ENCODE results near the gene KRTAP6-3. TPM values are rescaled to one million over a fixed set of nuclear protein-coding genes. Genes with fewer than 3 reads are reported as not detected.

KRTAP6-3 gene, protein sequence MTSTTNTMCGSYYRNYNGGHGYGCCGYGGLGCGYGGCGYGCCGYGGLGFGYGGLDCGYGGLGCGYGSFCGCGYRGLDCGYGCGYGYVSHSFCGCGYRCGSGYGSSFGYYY
- not detected for total RNA-seq

DNA sequence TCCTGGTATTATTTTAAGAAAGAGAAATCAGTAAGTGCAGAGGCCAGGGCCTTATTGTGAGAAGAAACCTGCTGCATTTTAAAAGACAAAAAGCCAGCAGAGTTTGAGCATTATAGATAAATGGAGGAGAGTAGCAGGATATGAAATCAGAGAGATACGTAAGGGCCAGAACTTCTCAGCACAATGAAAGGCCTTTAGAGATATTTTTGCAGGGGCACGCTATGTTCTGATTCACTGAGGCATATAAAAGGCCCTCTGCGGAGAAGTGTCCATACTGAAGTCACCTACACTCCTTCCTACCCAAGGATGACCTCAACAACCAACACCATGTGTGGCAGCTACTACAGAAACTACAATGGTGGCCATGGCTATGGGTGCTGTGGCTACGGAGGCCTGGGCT, at the start of gene KRTAP6-3:
Gene KRTAP6-3 (plus strand): TSS at position 301 of the 400 bp plus-strand sequence. CDS start 6 bp downstream, at position 307.
- Mint-ChIP-seq H3K4me1 (no peaks in the 10 kb centered on the region), H3K27me3 (no peaks in the 10 kb centered on the region), H3K27ac (no peak within 1 kb of the TSS), H3K9me3 (ENCODE audit: low read depth) (peaks cover 2% of the 10 kb centered on the region), H3K4me3 (no peak within 1 kb of the TSS), H3K36me3 (no peaks in the 10 kb centered on the region)
- ATAC-seq (no peak), DNase-seq (no peak)
- CTCF ChIA-PET: no interaction called here

DNA sequence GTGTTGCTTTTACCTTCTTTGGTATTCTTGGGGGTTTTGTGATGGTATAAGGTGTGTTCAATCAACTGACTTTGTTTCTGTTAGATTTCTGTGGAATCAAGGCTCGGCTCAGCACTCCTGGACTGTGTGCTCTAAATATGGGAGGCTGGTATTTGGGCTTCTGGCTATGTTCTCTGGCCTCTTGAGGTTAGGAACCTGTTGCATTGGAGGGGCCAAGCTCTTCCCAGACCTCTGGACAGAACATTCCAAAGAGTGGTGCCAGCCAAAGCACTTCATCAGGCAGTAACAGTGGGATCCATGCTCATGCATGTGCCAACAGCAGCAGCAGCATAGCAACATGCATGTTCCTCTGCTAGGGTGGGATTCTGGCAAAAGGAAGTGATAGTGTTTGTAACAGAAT, 39.5 kb upstream of the KRTAP6-3 start:
- ATAC-seq (no peak), DNase-seq (no peak)
- Mint-ChIP-seq H3K27ac (no peak overlapping the region), H3K36me3 (no peaks in the 10 kb centered on the region), H3K4me1 (no peaks in the 10 kb centered on the region), H3K4me3 (no peak overlapping the region), H3K27me3 (no peaks in the 10 kb centered on the region), H3K9me3 (ENCODE audit: low read depth) (peaks cover 9% of the 10 kb centered on the region)
- CTCF ChIA-PET: no interaction called here

DNA sequence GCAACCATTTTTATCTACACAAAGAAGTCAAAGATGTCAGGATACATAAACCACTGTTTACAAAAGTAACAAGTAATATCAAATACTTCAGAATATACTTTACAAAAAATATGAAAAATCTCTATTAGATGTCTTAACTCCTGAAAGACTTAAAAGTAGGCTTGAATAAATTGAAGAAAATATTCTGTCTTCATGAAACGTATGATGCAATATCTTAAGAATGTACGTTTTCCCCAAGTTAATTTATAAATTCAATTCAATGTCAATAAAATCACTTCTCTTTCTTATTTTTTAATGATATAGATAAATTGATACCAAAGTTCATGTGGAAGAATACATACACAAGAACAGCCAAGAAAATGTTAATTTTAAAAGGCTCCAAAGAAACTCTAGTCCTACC, 37.1 kb upstream of the KRTAP6-3 start:
- DNase-seq (no peak), ATAC-seq (no peak)
- H3K36me3 Mint-ChIP-seq: no peaks in the 10 kb centered on the region
- H3K27ac Mint-ChIP-seq: no peak overlapping the region
- peaks cover 11% of the 10 kb centered on the region for H3K9me3 Mint-ChIP-seq (ENCODE audit: low read depth)
- H3K27me3 Mint-ChIP-seq: no peaks in the 10 kb centered on the region
- no peak overlapping the region for H3K4me3 Mint-ChIP-seq
- CTCF ChIA-PET: no interaction called here
- H3K4me1 Mint-ChIP-seq: no peaks in the 10 kb centered on the region

DNA sequence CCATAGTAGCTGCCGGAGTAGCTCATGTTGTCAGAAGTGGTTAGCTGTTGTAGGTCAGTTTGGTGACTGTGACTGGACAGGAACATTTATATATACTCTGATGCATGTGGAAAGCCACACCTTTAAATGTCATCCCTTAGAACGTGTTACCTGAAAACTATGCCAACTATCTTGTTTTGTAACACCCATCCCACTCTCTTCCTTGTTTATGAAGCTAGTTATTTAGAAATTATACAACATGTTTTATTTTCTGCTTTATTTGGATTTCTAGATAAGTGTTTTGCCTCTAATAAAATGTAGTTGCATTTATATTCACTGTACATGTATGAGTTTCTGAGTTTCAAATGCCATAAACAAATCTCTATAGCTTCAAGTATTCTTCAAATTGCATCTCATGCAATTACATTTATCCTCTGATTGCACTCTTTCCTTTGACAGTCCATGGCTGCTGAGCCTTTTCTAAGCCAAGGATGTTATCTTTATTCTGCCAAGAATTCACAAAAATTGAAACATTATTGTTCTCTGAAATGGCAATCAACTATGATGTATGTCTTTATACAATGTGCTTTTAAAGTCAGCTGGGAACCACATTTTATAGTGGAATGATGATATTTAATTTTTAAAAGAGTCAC, 30.9 kb upstream of the KRTAP6-3 start, which contains the start of gene KRTAP19-7:
Gene KRTAP19-7 (minus strand): TSS at position 51 of the 632 bp plus-strand sequence. CDS start 25 bp downstream, at position 26.
- Mint-ChIP-seq H3K27ac (no peak within 1 kb of the TSS), H3K27me3 (no peaks in the 10 kb centered on the region), H3K4me3 (no peak within 1 kb of the TSS), H3K4me1 (no peaks in the 10 kb centered on the region), H3K36me3 (no peaks in the 10 kb centered on the region), H3K9me3 (ENCODE audit: low read depth) (peaks cover 2% of the 10 kb centered on the region)
- no peak for DNase-seq
- CTCF ChIA-PET: no interaction called here
- ATAC-seq: no peak

DNA sequence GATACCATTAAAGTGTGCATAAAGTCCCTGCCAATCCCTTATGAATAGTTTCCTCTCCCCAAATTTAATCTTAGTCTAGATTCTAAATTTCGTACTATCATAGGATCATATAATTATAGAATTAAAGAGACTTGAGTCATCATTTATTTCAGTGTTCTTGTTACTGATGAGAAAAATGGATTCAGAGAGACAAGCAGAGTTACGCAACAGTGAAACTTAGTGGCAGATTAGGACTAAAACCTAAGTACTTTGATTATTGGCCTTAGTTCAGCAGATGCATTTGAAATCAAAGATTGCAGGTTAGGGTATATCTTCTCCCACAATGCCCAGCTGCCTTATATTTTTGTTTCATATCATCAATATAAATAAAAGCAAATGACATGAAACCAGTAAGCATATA, 30.3 kb upstream of the KRTAP6-3 start:
- Mint-ChIP-seq H3K4me1 (no peaks in the 10 kb centered on the region), H3K27ac (no peak overlapping the region), H3K36me3 (no peaks in the 10 kb centered on the region), H3K9me3 (ENCODE audit: low read depth) (peaks cover 2% of the 10 kb centered on the region), H3K4me3 (no peak overlapping the region), H3K27me3 (no peaks in the 10 kb centered on the region)
- DNase-seq (no peak), ATAC-seq (no peak)
- CTCF ChIA-PET: no interaction called here

DNA sequence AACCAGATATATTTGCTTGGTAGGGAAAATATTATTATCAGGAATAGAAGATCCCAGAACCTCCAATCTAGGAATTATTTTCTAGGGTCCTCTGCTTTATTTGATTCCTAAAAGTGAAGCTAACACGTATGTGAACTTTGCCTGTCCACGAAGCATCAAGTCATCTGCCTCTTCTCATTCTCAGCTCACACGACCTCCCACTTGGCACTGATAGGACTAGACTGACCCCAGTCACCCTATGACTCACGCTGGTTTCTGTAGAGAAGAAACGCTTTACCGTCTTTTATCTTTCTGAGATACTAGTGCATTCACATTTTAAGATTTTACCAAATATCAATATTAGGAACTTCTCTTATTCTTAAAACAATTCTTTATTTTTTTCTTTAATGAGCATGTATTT, 29.2 kb upstream of the KRTAP6-3 start:
- CTCF ChIA-PET: no interaction called here
- Mint-ChIP-seq H3K27me3 (no peaks in the 10 kb centered on the region), H3K4me1 (no peaks in the 10 kb centered on the region), H3K9me3 (ENCODE audit: low read depth) (peaks cover 2% of the 10 kb centered on the region), H3K27ac (no peak overlapping the region), H3K4me3 (no peak overlapping the region), H3K36me3 (no peaks in the 10 kb centered on the region)
- DNase-seq (no peak), ATAC-seq (no peak)

DNA sequence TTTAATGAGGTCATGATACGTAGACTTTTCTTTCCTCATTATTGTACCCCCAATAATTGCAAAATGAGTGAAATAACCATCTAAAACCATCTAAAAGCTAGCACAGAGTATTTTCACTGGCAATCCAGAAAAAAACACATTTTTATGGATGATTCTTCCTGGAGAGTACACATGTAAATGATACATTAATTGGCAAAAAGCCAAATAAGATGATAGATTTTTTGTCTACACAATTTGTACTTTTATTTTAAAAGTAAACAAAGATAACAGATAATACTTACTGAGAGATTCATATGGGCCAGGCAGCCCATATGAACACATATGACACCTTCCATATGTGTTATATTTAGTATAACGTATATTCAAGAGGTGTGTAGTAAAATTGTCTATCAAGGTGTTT, 28.6 kb upstream of the KRTAP6-3 start:
- H3K27me3 Mint-ChIP-seq: no peaks in the 10 kb centered on the region
- ATAC-seq: no peak
- no peak overlapping the region for H3K27ac Mint-ChIP-seq
- H3K4me3 Mint-ChIP-seq: no peak overlapping the region
- CTCF ChIA-PET: no interaction called here
- no peaks in the 10 kb centered on the region for H3K4me1 Mint-ChIP-seq
- H3K9me3 Mint-ChIP-seq (ENCODE audit: low read depth): no peaks in the 10 kb centered on the region
- no peak for DNase-seq
- H3K36me3 Mint-ChIP-seq: no peaks in the 10 kb centered on the region

DNA sequence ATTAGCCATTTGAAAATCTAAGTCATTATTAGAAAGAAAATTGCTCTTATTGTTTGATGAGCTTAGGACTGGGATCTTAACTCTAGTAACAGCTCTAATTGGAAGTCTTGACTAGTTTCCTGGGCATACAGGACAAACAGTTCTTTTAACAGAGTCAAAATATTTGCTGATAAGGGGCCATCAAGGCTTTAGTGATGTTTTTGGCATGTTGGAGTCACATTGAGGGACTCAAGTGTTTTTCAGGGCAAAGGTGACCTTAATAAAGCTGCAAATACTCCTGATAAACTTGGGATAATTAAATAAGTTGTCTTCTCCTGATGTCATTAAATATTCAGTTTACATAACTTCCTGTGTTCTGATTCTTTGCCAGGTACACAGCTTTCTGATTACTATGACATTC, 24.6 kb upstream of the KRTAP6-3 start:
- DNase-seq: no peak
- Mint-ChIP-seq H3K27me3 (no peaks in the 10 kb centered on the region), H3K4me3 (no peak overlapping the region), H3K9me3 (ENCODE audit: low read depth) (peaks cover 4% of the 10 kb centered on the region), H3K27ac (no peak overlapping the region), H3K36me3 (no peaks in the 10 kb centered on the region), H3K4me1 (no peaks in the 10 kb centered on the region)
- CTCF ChIA-PET: no interaction called here
- ATAC-seq: no peak

DNA sequence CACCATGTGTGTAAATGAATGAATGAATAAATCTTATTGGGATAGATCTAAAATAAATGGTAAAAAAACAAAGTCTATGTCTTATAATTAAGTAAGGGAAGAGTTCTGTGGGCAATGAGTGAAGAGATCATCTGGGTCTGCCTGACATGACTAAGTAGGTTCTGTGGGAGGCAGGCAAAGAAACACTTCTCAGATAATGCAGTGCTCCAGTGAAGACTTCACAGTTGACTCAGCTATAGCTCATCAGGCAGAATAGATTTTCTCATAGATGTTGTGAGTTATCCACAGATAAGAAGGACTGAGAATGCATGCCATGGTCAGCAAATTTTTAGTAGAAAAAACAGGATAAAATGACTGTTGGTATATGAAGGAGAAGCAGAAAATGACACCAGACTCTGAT, 14.5 kb upstream of the KRTAP6-3 start:
- H3K4me1 Mint-ChIP-seq: no peaks in the 10 kb centered on the region
- CTCF ChIA-PET: no interaction called here
- H3K9me3 Mint-ChIP-seq (ENCODE audit: low read depth): no peaks in the 10 kb centered on the region

DNA sequence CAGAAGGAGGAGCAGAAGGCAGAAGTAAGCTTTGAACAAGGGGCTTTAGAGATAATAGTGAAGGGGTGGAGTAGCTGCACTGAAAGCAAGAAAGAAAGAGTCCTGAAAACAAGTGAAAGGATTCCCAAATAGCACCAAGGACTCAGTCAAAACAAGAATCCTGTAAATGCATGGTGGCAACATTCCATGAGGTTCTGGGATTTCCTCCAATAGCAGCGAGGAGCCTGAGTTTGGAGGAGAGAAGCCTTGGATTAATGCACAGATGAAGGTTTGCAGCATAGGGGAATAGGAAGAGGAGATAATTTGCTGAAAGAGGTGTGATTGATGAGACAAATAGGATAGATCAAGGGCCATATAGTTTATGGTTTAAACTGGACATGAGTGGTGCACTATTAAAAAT, 12.9 kb upstream of the KRTAP6-3 start:
- Mint-ChIP-seq H3K4me1 (no peaks in the 10 kb centered on the region), H3K27ac (no peak overlapping the region), H3K9me3 (ENCODE audit: low read depth) (no peaks in the 10 kb centered on the region), H3K4me3 (no peak overlapping the region), H3K27me3 (no peaks in the 10 kb centered on the region), H3K36me3 (no peaks in the 10 kb centered on the region)
- DNase-seq (no peak), ATAC-seq (no peak)
- CTCF ChIA-PET: no interaction called here

More for the DNA sequence above, 14.5 kb upstream of the KRTAP6-3 start:
- Mint-ChIP-seq H3K4me3 (no peak overlapping the region), H3K36me3 (no peaks in the 10 kb centered on the region), H3K27me3 (no peaks in the 10 kb centered on the region), H3K27ac (no peak overlapping the region)
- ATAC-seq (no peak), DNase-seq (no peak)

DNA sequence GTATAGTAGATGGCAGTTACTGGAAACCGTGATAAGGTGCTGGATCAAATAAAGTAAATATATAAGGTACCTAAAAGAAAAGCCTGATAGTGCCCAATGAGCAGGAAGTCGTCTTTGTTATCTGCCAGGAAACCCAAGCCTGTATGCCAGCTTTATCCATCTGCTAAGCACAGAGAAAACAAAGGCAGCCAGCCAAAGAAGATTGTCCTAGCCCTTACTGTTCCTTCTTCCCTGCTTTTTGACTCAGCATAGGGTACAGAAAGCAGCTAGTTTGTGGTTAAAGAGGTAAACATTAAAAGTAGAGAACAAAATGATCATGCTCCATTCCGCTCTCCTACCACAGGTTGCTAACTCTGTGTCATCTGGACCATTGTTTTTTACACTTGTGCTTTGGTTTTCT, 12.1 kb upstream of the KRTAP6-3 start:
- Mint-ChIP-seq H3K9me3 (ENCODE audit: low read depth) (no peaks in the 10 kb centered on the region), H3K4me3 (no peak overlapping the region), H3K36me3 (no peaks in the 10 kb centered on the region), H3K27ac (no peak overlapping the region), H3K4me1 (no peaks in the 10 kb centered on the region), H3K27me3 (no peaks in the 10 kb centered on the region)
- DNase-seq: no peak
- no peak for ATAC-seq
- CTCF ChIA-PET: no interaction called here

DNA sequence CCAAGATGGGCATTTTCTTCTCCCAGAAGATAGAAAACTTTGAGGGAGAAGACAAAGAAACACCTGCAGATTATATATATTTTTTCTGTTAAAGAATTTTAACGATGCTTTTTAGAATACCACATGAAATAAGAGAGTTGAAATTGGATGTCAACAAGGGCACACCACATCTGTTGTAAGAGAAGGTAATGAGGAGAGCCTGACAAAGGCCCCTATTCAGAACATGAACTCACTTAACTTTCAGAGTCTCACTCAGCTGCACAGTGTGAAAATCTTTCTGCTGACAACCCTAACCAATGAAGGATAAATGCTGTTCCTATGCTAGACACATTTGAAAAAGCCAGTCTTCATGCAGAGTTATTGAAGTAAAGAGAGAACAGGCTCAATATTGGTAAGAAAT, 9.4 kb upstream of the KRTAP6-3 start:
- Mint-ChIP-seq H3K4me3 (no peak overlapping the region), H3K4me1 (no peaks in the 10 kb centered on the region), H3K27ac (no peak overlapping the region), H3K9me3 (ENCODE audit: low read depth) (no peaks in the 10 kb centered on the region), H3K27me3 (no peaks in the 10 kb centered on the region), H3K36me3 (no peaks in the 10 kb centered on the region)
- CTCF ChIA-PET: no interaction called here
- DNase-seq (no peak), ATAC-seq (no peak)

DNA sequence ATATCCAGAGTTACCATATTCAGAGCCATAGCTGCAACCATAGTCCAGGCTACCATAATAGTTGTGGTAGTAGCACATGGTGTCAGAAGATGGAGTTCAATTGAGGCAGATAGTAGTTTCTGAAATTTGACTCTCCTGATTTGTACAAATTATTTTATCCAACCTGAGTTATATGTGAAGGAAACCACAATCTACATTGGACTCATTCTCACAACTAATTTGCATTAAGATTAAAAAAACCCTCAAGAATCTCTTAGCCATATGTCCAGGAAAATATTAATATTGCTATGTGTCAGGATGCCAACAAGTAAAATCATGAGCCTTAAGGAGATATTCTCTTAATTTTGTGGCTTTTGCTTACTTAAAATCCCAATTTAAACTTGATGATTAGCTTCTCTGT, 1.9 kb upstream of the KRTAP6-3 start, which contains the start of gene KRTAP22-2:
Gene KRTAP22-2 (minus strand): TSS at position 101 of the 400 bp plus-strand sequence.
- Mint-ChIP-seq H3K27ac (no peak within 1 kb of the TSS), H3K4me1 (no peaks in the 10 kb centered on the region), H3K36me3 (no peaks in the 10 kb centered on the region), H3K9me3 (ENCODE audit: low read depth) (peaks cover 2% of the 10 kb centered on the region), H3K4me3 (no peak within 1 kb of the TSS), H3K27me3 (no peaks in the 10 kb centered on the region)
- CTCF ChIA-PET: no interaction called here
- ATAC-seq (no peak), DNase-seq (no peak)

DNA sequence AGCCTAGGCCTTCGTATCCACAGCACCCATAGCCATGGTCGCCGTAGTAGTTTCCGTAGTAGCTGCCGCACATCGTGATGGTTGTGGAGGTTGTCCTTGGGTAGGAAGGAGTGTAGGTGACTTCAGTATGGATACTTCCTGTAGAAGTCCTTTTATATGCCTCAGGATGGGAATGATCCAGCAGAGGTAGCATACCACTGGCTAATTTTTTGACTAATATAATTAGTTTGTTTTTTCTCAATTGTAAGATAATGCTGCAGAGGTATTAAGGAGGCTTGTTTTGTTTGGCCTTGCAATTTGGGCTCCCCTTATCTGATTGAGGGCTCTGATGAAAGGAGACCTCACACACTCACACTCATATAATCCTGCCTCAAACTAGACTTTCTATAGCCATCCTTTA, 6.6 kb downstream of the KRTAP6-3 start, which contains the start of gene KRTAP6-2:
Gene KRTAP6-2 (minus strand): TSS at position 101 of the 400 bp plus-strand sequence. CDS start 28 bp downstream, at position 73.
- H3K9me3 Mint-ChIP-seq (ENCODE audit: low read depth): peaks cover 2% of the 10 kb centered on the region
- H3K27ac Mint-ChIP-seq: no peak within 1 kb of the TSS
- no peaks in the 10 kb centered on the region for H3K4me1 Mint-ChIP-seq
- no peaks in the 10 kb centered on the region for H3K36me3 Mint-ChIP-seq
- no peak within 1 kb of the TSS for H3K4me3 Mint-ChIP-seq
- ATAC-seq: no peak
- no peak for DNase-seq
- CTCF ChIA-PET: no interaction called here
- no peaks in the 10 kb centered on the region for H3K27me3 Mint-ChIP-seq
